GM21367 (cell line): ENCODE data around the gene SBK3.
A peak's percentile ranks its signal among the peaks of the same experiment; 100 is the strongest.
"Not testable (repeated sequence)": the region's sequence is repeated elsewhere in the genome, so short reads cannot be mapped to it uniquely, and the experiment has no call there.

Experiments
- ATAC-seq: cut with Tn5 transposase; IDR thresholded peaks from one replicate; pipeline ENCODE4 v1.9.1; 2021; ENCODE audit not compliant: unreplicated experiment

The SBK3 gene

DNA sequence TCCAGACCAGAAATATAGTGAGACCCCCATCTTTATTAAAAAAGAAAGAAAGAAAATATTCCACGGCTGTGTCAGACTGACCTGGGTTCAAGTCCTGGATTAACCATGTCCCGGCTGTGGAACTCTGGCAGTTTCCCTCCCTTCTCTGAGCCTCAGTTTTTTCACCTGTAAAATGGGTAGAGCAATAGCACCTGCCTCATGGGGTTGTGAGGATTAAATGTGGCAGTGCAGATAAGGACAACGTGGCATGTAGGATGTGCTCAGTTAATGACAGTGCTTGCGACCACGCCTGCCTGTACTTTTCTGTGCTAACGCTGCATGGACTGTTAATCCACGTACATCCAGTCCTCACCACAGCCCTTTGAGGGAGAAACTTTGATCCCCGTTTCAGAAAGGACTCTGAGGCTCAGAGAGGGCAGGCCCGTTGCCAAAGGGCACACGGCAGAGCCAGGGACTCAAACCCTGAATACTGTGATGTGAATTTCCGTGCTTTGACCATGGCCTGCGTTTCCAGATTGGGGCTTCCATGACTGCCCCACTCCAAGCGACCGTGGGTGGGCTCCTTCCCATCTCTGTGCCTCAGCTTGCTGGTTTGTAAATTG lies 24.6 kb downstream of the SBK3 start:
- no peak for ATAC-seq

DNA sequence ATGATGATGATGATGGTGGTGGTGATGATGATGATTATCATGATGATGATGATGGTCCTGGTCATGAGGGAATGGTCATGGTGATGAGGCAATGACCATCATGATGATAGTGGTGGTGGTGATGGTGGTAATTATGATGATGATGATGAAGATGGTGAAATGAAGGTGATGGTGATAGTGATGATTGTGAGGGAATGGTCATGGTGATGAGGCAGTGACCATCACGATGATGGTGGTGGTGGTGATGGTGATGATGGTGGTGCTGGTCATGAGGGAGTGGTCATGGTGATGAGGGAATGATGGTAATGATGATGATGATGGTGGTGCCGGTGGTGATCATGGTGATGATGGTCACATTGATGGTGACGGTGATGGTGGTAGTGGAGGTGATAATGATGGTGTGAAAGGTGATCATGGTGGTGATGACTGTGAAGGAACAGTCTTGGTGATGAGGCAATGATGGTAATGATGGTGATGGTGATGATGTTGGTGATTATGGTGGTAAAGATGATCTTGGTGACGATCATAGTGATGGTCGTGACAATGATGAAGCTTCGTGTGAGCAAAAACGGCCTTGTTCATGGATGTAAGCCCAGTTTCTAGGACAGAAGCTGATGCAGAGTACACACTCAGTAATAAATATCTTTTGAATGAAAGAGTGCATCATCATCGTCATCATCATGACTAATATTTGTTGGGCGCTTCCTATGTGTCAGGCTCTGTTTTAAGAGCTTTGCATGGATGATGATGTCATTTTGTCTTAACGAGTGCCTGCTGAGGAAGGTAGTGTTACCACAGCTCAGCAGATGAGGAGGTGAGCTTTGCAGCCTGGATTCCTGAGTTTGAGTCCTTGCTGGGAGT lies 25.7 kb downstream of the SBK3 start:
- ATAC-seq: no peak

DNA sequence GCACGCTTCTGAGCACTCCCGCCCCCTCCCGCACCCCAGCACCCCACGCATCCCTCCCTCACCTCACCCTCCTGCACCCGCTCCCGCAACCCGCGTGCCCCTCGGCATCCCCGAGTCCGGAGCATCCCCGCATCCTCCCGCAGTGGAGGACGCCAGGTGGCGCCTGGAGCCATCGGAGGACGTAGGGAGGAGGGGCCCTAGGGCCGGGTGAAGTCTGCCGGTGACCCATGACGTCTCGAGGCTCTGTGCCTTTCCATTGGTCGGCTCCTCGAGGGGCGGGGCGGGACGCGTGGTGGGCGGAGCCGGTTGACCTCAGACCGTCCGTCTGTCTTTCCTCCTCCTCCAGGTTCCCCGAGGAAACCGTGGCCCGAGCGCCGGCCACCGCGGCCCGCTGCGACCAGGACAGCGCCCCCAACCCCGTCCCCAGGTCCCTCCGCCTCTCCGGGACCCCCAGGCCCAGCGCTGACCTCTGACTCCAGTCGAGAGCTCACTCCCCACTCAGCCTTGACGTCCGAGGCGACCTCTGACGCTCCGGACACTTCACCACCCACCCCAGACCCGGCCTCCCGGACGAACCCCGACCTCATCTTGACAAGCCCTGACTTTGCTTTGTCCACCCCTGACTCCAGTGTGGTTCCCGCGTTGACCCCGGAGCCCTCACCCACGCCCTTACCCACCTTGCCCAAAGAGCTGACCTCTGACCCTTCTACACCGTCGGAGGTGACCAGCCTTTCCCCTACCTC lies 28.3 kb downstream of the SBK3 start:
- ATAC-seq: peak; percentile 90

DNA sequence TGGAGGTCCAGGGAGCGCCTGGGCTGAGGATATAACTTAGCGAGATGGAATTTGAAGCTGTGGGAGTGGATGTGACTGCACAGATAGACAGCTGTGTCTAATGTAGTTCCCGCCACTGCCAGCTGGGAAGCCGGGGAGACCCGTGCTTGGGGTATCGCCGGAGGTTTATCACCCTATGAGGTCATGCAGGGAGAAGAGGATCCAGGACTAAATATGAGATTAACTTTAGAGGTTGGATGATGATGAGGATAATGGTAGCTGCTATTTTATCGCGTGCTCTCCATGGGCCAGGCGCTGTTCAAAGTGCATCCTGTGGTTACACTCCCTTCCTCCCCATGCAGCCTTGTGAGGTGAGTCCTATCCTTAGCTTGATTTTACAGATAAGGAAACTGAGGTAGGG lies 37.2 kb downstream of the SBK3 start:
- ATAC-seq: no peak

DNA sequence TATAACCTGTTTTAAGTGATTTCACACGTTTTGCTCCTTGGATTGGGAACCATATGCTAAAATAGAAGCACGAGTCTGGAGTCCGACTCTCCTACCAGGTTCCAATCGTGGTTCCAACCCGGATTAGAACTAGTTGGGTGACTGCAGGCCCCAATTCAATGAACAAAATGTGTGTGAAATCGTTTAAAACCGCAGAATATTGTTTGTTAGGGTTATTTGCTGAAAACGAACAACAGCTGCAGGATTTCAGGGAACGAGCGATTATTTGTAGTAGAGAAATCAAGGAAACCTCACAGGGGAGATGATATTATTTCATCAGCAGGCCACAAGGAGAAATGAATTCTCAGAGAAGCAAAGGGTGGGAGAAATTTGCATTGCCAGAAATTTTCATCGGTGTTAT lies 40.4 kb downstream of the SBK3 start:
- no peak for ATAC-seq

DNA sequence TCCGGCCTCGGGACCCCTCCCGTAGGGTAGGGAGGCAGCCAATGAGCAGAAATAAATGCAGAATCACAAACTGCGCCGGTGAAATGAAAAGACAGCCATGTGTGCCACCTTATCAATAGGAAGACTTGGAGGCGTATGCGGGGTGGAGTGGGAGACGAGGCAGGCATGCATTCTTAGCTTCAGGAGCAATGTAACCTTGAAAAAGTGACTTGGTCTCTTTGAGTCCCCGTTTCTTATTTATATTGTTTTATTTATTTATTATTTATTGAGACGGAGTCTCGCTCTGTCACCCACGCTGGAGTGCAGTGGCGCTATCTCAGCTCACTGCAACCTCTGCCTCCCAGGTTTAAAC lies 41.1 kb downstream of the SBK3 start:
- no peak for ATAC-seq

DNA sequence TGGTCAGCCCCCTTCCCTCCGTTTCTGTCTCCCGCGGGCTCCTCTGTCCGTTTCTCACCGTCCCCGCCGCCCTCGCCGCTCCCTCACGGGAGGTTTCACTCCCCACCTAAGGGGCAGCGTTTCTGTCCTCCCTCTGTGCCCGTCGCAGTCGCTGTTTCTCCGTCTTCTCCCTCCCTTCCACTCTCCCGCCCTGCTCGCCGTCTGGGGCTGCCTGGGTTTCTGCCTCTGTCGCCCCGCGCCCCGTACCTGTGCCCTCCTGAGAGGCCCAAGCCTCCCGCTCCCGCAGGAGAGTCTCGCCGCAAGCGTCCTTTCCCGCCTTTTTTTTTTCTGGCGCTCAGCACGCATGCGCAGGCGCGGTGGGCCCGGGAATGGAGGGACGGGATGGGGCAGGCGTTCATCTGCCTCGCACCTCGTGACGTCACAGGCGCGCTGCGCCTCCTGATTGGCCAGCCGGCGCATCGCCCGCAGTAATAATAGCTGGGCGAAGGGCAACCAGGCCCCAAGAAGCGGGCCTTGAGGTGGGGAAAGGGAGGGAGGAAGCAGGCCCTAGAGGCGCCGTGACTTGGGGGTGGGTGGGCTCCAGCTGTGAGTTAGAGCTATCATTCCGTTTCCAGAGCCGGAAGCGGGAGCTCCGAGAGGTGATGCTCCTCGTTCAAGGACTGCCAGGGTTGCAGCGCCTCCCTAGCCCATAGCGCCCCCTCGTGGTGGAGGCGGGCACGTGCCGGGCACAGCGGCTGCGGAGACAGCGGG lies 41.7 kb downstream of the SBK3 start:
- ATAC-seq: no peak

DNA sequence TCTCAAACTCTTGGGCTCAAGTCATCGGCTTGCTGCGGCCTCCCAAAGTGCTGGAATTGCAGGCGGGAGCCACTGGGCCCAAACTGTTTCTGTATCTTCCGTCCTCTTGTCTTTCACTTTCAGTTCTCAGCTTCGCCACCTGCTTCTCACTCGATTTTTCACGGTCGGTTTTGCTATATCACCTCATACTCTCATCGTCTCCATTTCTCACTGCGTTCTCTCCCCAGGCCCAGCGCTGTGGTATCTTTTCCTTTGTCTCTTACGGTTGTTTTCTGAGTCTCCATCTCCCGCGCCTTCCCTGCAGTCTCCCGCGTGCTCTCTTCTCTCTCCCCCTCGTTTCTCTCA lies 42.2 kb downstream of the SBK3 start:
- no peak for ATAC-seq

DNA sequence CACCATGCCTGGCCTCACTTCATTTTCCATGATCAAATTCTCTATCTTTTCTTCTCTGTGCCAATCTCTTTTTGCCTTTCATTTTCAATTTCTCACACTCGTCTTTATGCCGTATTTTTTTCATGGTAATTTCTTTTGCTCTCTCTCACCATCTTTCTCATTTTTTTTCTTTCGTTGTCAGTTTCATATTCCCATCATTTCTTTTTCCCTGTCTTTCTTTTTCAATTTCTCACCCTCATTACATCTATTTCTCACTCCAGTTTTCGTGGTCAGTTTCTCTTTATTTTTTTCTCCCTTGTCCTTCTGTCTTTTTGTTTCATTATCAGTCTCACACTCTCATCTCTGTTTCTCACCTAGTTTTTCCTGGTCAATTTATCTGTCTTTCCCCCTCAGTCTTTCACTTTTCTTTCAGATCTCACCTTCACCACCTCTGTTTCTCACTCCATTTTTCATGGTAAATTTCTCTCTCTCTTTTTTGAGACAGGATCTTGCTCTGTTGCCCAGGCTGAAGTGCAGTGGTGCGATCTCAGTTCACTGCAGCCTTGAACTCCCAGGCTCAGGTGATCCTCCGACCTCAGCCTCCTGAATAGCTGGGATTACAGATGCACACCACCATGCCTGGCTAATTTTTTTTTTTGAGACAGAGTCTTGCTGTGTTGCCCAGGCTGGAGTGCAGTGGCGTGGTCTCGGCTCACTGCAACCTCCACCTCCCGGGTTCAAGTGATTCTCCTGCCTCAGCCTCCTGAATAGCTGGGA lies 43.0 kb downstream of the SBK3 start:
- ATAC-seq: no peak

DNA sequence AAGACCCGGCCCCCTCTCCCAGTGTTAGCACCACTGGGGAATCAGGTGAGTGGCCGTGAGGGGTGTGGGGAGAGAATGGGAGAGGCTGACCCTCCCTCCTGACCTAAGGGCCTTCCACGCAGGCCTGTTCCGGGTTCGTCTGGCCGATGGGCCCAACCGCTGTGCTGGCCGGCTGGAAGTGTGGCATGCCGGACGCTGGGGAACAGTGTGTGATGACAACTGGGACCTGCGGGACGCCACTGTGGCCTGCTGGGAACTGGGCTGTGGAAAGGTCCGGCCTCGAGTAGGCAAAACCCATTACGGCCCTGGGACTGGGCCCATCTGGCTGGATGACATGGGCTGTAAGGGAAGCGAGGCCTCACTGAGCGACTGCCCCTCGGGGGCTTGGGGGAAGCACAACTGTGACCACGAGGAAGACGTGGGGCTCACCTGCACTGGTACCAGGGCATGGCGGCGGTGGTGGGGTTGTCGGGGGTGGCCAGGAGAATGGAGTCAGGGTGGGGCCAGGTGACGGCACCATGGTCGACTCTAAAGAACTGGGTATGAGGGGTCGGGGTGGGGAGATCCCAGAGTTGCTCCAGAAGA lies 44.9 kb downstream of the SBK3 start:
- no peak for ATAC-seq

DNA sequence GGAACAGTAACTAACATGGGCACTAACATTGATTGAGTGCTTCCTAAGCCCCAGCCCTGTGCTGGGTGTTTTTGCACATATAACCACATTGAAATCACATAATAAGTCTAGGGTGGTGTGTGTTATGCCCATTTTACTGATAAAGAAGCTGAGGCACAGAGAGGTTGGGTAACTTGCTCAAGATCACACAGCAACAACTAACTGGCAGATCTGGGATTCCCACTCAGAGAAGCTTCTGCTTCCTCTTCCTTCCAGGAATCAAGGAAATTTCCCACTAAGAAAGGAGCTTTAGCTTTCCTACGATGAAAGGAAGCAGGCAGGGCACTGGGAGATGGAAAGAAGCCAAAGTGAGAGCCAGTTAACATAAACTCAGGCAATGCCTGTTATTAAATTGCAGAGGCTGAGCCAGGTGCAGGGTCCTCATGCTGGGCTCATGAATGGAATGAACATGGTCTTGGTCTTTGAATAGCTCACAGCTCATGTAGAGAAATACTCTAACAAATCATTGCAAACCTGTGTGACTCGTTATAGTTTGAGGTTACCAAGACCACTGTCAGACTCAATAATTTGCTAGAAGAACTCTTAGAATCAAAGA lies 47.0 kb downstream of the SBK3 start:
- ATAC-seq: no peak

DNA sequence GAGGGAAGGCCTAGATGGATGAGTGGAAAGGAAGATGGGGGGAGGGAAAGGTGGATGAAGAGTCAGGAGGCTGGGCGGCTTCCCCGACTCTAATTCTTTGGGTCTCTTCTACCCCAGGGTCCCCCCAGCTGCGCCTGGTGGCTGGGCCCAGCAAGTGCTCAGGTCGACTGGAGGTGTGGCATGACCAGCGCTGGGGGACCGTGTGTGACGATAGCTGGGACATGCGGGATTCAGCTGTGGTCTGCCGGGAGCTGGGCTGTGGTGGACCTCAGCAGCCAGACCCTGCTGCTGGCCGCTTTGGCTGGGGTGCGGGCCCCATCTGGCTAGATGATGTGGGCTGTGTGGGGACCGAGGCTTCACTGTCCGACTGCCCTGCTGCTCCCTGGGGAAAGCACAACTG lies 47.6 kb downstream of the SBK3 start:
- no peak for ATAC-seq

DNA sequence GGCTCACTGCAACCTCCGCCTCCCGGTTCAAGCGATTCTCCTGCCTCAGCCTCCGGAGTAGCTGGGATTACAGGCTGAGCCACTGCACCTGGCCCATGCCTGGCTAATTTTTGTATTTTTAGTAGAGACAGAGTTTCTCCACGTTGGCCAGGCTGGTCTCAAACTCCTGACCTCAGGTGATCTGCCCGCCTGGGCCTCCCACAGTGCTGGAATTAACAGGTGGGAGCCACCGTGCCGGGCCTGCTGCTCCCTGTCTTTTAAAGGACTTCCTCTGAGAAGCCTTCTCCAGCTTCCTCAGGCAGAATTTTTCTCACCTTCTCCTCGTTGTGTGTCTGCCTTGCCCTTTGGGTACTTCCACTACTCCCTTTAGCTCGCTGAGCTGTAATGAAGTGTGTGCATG lies 48.5 kb downstream of the SBK3 start:
- ATAC-seq: not testable (repeated sequence)

DNA sequence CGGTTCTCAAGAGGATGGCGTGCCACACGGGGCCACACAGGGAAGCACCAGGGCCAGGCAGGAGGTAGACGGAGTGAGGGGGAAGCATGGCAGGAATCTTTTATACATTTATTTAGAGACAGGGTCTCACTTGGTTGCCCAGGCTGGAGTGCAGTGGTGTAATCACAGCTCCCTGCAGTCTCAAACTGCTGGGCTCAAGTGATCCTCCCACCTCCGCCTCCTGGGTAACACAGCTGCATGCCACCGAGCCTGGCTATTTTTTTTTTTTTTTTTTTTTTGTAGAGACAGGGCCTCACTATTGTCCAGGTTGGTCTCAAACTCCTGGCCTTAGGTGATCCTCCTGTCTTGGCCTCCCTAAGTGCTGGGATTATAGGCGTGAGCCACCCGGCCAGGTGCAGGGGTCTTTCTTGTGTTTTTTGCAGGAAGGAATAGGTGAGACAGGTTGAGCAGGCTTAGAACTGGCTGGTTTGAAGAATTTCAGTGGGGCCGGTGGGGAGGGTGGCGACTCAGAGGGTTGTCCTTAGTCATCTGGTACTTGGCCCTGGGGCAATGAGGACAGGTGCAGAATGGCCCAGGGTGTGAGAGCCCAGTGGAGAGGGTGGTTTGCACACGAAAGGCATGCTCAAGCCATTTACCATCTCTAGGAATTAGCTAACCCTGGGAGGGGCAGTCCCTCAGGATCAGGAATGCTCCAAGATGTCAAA lies 49.5 kb downstream of the SBK3 start:
- ATAC-seq: no peak

DNA sequence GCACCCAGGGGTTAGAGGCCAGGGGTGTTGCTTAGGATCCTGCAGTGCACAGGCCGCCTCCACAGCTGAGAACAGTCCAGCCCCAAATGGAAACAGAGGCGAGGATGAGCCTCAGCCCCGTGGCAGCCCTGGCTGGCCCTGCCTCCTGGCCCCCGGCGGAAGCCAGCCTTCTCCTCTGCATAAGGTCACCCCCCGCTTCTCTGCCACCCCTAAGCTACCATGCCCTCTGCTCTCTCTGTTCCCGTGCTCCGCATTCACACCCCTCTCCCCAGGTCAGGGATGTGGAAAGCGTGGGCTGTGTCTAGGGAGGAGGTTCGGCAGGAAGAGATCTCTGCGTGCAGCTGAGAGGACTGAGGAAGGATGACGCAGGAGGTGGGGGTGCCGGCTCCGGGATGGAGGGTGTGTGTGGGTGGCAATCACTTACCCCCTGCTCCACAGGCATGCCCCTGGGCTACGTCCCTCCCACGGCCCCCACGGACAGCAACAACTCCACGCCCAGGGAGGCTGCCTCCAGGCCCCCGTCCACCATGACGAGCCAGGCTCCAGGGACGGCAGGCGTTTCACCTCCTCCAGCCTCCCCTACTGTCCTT lies 51.1 kb downstream of the SBK3 start:
- ATAC-seq: no peak

DNA sequence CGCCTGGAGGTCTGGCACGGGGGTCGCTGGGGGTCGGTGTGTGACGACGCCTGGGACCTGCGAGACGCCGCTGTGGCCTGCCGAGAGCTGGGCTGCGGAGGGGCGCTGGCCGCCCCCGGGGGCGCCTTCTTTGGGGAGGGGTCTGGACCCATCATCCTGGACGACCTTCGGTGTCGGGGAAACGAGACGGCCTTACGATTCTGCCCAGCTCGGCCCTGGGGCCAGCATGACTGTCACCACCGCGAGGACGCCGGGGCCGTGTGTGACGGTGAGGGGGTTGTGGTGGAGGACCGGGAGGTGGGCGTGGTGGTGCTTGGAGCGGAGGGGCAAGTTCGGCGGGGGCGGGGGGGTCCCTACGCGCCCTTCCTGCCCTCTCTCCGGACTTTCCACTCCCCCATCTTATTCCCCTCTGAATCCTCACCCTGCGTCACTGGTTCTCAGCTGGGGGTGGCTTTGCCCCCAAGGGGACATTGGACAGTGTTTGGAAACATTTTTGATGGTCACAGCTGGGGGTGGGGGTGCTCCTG lies 51.6 kb downstream of the SBK3 start:
- no peak for ATAC-seq

DNA sequence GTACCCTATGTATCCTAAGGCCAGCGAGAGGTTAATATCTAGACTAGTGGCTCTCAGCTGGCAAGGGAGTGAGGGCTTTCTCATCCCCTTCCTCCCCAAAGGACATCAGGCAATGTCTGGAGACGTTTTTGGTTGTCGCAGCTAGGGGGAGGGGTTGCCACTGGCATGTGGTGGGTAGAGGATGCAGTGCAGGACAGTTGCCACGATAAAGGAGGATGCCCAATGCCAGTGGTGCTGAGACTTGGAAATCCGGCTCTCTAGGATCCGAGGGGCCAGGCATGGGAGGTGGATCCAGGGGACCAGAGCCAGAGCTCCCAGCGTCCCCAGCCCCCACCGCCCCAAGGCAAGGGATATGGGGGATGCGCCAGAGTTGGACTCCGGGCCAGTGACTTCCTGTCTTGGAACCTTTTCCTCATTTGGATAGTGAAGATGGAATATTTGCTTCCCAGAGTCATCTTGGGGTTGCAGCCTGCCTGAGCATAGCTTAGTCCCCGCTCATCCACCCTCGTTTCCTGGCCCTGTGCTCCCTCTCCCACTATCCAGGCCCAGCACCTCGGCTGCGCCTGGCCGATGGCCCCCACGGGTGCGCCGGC lies 52.2 kb downstream of the SBK3 start:
- no peak for ATAC-seq

DNA sequence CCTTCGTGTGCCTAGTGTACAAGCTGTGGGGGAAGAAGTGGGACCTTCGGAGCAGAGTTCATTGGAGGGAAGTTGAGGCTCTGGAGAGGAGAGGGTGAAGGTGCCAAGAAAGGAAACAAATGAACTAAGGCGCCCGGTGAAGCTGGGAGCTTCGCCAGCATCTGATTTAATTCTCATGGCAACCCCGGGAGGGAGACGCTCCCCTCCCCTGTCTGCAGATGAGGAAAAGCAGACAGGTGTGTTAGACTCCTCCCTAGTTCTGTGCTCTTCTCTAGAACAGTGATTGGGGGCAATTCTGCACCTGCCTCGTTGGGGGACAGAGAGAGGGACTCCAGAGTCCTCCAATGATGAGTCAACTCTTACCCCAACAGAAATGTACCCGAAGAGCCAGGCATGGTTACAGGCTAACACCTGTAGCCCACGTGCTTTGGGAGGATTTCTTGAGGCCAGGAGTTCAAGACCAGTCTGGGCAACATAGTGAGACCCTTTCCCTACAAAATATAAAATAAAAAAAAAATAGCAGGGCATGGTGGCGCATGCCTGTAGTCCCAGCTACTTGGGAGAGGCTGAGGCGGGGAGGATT lies 52.9 kb downstream of the SBK3 start:
- ATAC-seq: no peak
